Caco-2 (cell line): ENCODE results near the gene ATP2C1. TPM values are rescaled to one million over a fixed set of nuclear protein-coding genes. Genes with fewer than 3 reads are reported as not detected.

Experiments used
- BruUV-seq: library from RNA; stranded (reverse); fragments of 400-500 nt; replicated peaks from 2 replicates; lab custom pipeline; 2021; lab: Mats Ljungman, UMichigan
- CTCF ChIA-PET: fragments of 300-600 bp; sonication (Branson Sonifier 250); formaldehyde crosslinking; loops from one replicate; lab custom pipeline; 2022; ENCODE audit warnings: antibody characterized with exemption; lab: Charles Lee
- POLR2A ChIA-PET: fragments of 300-600 bp; sonication (Branson Sonifier 250); formaldehyde crosslinking; loops from one replicate; lab custom pipeline; 2022; ENCODE audit warnings: antibody characterized with exemption; lab: Charles Lee
- DNase-seq, 2 experiments: peaks; one replicate each; pipeline versions ENCODE4 v3.0.0 to v3.0.0-alpha.2; 2020 to 2022
- H3K27me3 ChIP-seq: replicated peaks from 2 replicates; pipeline ENCODE4 v1.6.0; 2011; ENCODE audit warnings: low read length; ENCODE audit not compliant: control insufficient read depth, insufficient read depth
- H3K36me3 ChIP-seq: 2 replicates; pipeline ENCODE4 v1.5.1; 2011; ENCODE audit warnings: low read length; ENCODE audit not compliant: control insufficient read depth, insufficient read depth
- H3K4me1 ChIP-seq: fragments of 250-450 bp; sonication (Bioruptor Pico); 2 replicates; pipeline ENCODE4 v1.5.1; 2020; ENCODE audit warnings: mild to moderate bottlenecking
- H3K4me3 ChIP-seq: 2 replicates; pipeline ENCODE4 v1.5.1; 2011; ENCODE audit warnings: low read depth, mild to moderate bottlenecking, control low read depth, low read length
- H3K9me3 ChIP-seq: fragments of 250-450 bp; sonication (Bioruptor Pico); 2 replicates; pipeline ENCODE4 v1.5.1; 2020; ENCODE audit warnings: mild to moderate bottlenecking, moderate library complexity
- H3K27ac Mint-ChIP-seq: one replicate; pipeline ENCODE4 v1.8.0; 2022; ENCODE audit warnings: mixed read lengths; ENCODE audit not compliant: unreplicated experiment
- H3K27me3 Mint-ChIP-seq: one replicate; pipeline ENCODE4 v1.8.0; 2022; ENCODE audit warnings: mixed read lengths; ENCODE audit not compliant: insufficient read depth, unreplicated experiment
- H3K36me3 Mint-ChIP-seq: one replicate; pipeline ENCODE4 v1.8.0; 2022; ENCODE audit warnings: mild to moderate bottlenecking, mixed read lengths; ENCODE audit not compliant: insufficient read depth, unreplicated experiment
- H3K4me1 Mint-ChIP-seq: one replicate; pipeline ENCODE4 v1.8.0; 2022; ENCODE audit warnings: low read depth, mixed read lengths; ENCODE audit not compliant: unreplicated experiment
- H3K4me3 Mint-ChIP-seq: one replicate; pipeline ENCODE4 v1.8.0; 2022; ENCODE audit warnings: mild to moderate bottlenecking, moderate library complexity, mixed read lengths; ENCODE audit not compliant: unreplicated experiment
- H3K9me3 Mint-ChIP-seq: one replicate; pipeline ENCODE4 v1.8.0; 2022; ENCODE audit warnings: mixed read lengths; ENCODE audit not compliant: unreplicated experiment
- intact Hi-C: fragments of 100-400 bp; cut with micrococcal nuclease; formaldehyde crosslinking; loops from one replicate; pipeline ENCODE4 v1.10.0; 2022; ENCODE audit not compliant: unreplicated experiment
- total RNA-seq: library from RNA; stranded (reverse); gene quantifications from 2 replicates; pipeline ENCODE4 v1.2.3, GENCODE V29; 2022
- TF ChIP-seq, protein P1 (sequence below), 2 experiments: fragments of 200-600 bp in 1 of 2; IDR thresholded peaks; 1 replicate in 1 of 2; 2 replicates in 1 of 2; pipeline versions ENCODE4 v1.5.1 to v1.8.0; 2011 to 2022; ENCODE audit warnings: antibody characterized with exemption in 1 of 2, control low read depth in 1 of 2, inconsistent platforms in 1 of 2, low read depth in 1 of 2, low read length in 1 of 2, mild to moderate bottlenecking in 1 of 2, moderate library complexity in 1 of 2; ENCODE audit not compliant: insufficient read depth in 1 of 2, severe bottlenecking in 1 of 2, unreplicated experiment in 1 of 2

Gene ATP2C1
- total RNA-seq, 1 experiment from 2014 or later = 64.9 TPM

DNA sequence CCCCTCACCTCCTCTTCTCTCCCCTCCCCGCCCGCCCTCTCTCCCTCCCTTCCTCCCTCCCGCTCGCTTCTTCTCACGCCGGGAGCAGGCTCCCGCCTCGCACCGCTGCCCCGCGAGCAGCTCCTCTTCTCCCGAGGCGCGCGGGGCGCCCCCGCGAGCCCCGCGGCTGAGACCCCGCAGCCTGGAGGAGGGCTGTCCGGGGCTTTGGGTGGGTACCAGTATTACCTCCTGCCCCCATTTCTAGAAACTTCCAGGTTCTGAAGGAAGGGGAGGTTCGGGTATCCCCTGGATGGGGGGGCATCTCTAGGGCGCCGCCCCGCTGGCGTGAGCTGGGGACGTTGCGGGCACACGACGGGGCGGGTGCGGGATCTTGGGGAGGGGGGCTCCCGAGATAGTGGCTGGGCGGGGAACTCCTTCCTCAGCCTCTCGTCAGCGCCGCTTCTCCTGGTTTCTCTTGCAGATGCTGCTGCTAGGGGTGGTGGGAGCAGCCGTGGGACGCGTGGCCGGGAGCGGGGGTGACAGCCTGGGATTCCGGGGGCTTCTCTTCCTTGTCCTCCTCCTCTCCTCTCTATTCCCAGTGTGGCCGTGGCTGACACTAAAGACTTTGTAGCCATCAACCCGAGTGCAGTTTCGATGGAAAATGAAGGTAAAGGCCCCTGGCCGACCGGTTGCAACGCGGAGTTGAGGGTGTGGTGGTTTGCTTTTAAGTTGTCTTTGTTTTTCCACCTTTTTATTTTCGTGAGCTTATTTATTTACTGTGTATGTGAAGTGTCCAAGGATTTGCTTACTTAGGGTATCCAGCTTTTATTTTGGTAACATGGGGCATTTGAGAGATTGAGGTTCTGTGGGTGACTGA is 474 bp downstream of the ATP2C1 start:
- ChIA-PET POLR2A (interaction anchor here (0.6 to 2.0 kb wide), 6 partner anchors 73 to 488 kb away, joined by 3 to 8 read pairs (median 4); partner anchors contain the start of genes ASTE1, NEK11 and NUDT16), CTCF (interaction anchor here (1.4 to 2.1 kb wide), 2 partner anchors 134 to 136 kb away, joined by 3 to 7 read pairs; no protein-coding TSS in a partner anchor)
- H3K4me1 Mint-ChIP-seq = peaks cover 19% of the 10 kb centered on the region
- H3K27me3 ChIP-seq = no peaks in the 10 kb centered on the region
- peaks cover 19% of the 10 kb centered on the region for H3K36me3 Mint-ChIP-seq
- no peaks in the 10 kb centered on the region for H3K9me3 ChIP-seq
- peaks cover 14% of the 10 kb centered on the region for H3K4me1 ChIP-seq
- BruUV-seq = no TSS peak
- H3K4me3 ChIP-seq = peak overlapping the region; percentile 93
- DNase-seq = peak; percentile 34 to 35
- TF ChIP-seq, protein P1, sequence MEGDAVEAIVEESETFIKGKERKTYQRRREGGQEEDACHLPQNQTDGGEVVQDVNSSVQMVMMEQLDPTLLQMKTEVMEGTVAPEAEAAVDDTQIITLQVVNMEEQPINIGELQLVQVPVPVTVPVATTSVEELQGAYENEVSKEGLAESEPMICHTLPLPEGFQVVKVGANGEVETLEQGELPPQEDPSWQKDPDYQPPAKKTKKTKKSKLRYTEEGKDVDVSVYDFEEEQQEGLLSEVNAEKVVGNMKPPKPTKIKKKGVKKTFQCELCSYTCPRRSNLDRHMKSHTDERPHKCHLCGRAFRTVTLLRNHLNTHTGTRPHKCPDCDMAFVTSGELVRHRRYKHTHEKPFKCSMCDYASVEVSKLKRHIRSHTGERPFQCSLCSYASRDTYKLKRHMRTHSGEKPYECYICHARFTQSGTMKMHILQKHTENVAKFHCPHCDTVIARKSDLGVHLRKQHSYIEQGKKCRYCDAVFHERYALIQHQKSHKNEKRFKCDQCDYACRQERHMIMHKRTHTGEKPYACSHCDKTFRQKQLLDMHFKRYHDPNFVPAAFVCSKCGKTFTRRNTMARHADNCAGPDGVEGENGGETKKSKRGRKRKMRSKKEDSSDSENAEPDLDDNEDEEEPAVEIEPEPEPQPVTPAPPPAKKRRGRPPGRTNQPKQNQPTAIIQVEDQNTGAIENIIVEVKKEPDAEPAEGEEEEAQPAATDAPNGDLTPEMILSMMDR (IDR thresholded peaks at IDR 0.05; ENCODE audit: insufficient read depth in 1 of 2, low read depth in 1 of 2, low read length in 1 of 2, severe bottlenecking in 1 of 2, unreplicated experiment in 1 of 2) = peak in 1 of 2 experiments; percentile 4
- H3K9me3 Mint-ChIP-seq = no peaks in the 10 kb centered on the region
- intact Hi-C loops = loop anchor here (10.0 kb wide), 1 partner anchor 620 kb away; no protein-coding TSS in a partner anchor
- no peaks in the 10 kb centered on the region for H3K36me3 ChIP-seq
- H3K27ac Mint-ChIP-seq = peak overlapping the region; percentile 94
- H3K4me3 Mint-ChIP-seq = peak overlapping the region; percentile 90
- H3K27me3 Mint-ChIP-seq = no peaks in the 10 kb centered on the region

DNA sequence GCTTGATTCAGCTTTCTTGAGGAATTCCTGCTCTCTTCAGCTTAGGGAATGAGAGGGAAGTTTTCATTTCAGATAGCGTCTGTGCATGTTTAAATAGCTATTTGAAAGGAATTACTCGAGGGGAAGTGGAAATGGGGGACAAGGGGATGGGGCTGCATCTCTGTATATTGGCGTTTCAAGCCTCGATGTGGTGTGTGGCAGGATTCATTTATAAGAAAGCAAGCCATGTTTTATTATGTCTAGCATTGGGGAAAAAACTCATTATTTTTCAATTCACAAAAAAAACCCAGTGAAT is 1.0 kb downstream of the ATP2C1 start:
- POLR2A ChIA-PET = interaction anchor here (0.6 to 2.0 kb wide), 2 partner anchors 132 to 297 kb away, joined by 3 to 6 read pairs; partner anchors contain the start of genes ASTE1 and NEK11
- H3K27ac Mint-ChIP-seq = peak overlapping the region; percentile 94
- H3K27me3 Mint-ChIP-seq = no peaks in the 10 kb centered on the region
- H3K4me3 Mint-ChIP-seq = peak overlapping the region; percentile 90
- DNase-seq = no peak
- Histone ChIP-seq H3K36me3 (no peaks in the 10 kb centered on the region), H3K4me3 (peak overlapping the region; percentile 93), H3K9me3 (no peaks in the 10 kb centered on the region), H3K27me3 (no peaks in the 10 kb centered on the region), H3K4me1 (peaks cover 14% of the 10 kb centered on the region)
- H3K9me3 Mint-ChIP-seq = no peaks in the 10 kb centered on the region
- CTCF ChIA-PET = no interaction called here
- TF ChIP-seq, protein P1 (IDR thresholded peaks at IDR 0.05; ENCODE audit: insufficient read depth in 1 of 2, low read depth in 1 of 2, low read length in 1 of 2, severe bottlenecking in 1 of 2, unreplicated experiment in 1 of 2) = no peak
- H3K36me3 Mint-ChIP-seq = peaks cover 19% of the 10 kb centered on the region
- intact Hi-C loops = loop anchor here (10.0 kb wide), 1 partner anchor 620 kb away; no protein-coding TSS in a partner anchor
- peaks cover 19% of the 10 kb centered on the region for H3K4me1 Mint-ChIP-seq
- BruUV-seq = no TSS peak

- H3K27ac Mint-ChIP-seq = peak overlapping the region; percentile 94
- intact Hi-C loops = loop anchor here (10.0 kb wide), 1 partner anchor 621 kb away; no protein-coding TSS in a partner anchor
- POLR2A ChIA-PET = interaction anchor here (0.6 kb wide), 1 partner anchor 785 kb away, joined by 6 read pairs; no protein-coding TSS in a partner anchor
These were observed 2.0 kb downstream of the ATP2C1 start for GRCh38 chr3:130895690-130896488.

More at GRCh38 chr3:130895690-130896488, 2.0 kb downstream of the ATP2C1 start:
- Mint-ChIP-seq H3K27me3 (no peaks in the 10 kb centered on the region), H3K36me3 (peaks cover 19% of the 10 kb centered on the region), H3K9me3 (no peaks in the 10 kb centered on the region), H3K4me1 (peaks cover 19% of the 10 kb centered on the region), H3K4me3 (peak overlapping the region; percentile 90)
- DNase-seq = no peak
- no peaks in the 10 kb centered on the region for H3K36me3 ChIP-seq
- CTCF ChIA-PET = no interaction called here
- H3K4me3 ChIP-seq = peak overlapping the region; percentile 93; the same call in 1 of the 2 replicates
- peaks cover 17% of the 10 kb centered on the region for H3K4me1 ChIP-seq
- TF ChIP-seq, protein P1 (IDR thresholded peaks at IDR 0.05; ENCODE audit: insufficient read depth in 1 of 2, low read depth in 1 of 2, low read length in 1 of 2, severe bottlenecking in 1 of 2, unreplicated experiment in 1 of 2) = no peak
- H3K27me3 ChIP-seq = no peaks in the 10 kb centered on the region
- H3K9me3 ChIP-seq = no peaks in the 10 kb centered on the region
- no TSS peak for BruUV-seq
